HG03442 (cell line): ENCODE measurements around the gene SHISA2.

ENCODE experiments used
- ATAC-seq: cut with Tn5 transposase; IDR thresholded peaks from one replicate; pipeline ENCODE4 v1.9.1; 2021; ENCODE audit warnings: mild to moderate bottlenecking, moderate library complexity; ENCODE audit not compliant: unreplicated experiment

SHISA2 gene

DNA sequence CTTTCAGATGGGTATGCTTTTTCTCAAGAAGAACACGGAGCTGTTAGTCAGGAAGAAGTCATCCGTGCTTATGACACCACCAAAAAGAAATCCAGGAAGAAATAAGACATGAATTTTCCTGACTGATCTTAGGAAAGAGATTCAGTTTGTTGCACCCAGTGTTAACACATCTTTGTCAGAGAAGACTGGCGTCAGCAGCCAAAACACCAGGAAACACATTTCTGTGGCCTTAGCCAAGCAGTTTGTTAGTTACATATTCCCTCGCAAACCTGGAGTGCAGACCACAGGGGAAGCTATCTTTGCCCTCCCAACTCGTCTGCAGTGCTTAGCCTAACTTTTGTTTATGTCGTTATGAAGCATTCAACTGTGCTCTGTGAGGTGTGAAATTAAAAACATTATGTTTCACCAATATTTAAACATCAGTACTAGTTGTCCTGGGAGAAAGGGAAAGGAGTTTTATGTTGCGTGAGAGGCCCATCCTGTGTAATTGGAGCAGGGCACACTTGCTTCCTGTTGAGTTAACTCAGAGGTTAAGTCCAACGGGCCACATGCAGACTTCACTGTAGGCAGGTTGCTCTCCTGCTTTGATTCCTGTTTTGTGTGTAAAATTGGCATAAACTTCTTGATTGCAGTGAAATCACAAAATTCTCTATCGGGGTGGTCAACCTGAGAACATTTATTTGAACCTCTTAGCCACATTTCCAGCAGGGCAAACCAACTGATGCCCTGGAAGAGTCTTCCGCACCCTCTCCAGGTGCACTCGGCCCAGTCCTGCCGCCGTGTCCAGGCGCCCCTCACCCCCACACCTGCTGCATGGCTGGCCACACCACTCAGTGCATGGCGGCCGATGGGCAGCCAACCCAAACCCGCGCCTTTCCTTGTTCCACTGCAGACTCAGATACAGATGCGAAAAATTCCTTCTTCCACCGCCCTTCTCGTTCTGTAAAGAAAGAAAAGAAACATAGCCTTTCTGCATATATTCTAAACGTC lies 31.6 kb downstream of the SHISA2 start:
- ATAC-seq: no peak

DNA sequence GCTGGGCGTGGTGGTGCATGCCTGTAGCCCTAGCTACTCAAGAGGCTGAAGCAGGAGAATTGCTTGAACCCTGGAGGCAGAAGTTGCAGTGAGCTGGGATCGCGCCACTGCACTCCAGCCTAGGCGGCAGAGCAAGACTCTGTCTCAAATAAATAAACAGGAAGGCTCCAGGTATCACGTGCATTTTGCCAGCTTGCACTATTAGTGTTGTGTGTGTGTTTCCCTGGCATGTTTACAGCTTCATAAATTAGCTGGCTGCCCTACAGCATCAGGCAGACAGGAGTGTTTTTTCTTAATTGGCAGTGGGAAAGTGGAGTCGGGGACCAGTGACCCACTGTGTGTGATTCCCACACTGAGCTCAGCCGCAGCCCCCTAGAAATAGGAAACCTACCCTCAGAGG lies 32.6 kb downstream of the SHISA2 start:
- ATAC-seq: no peak

DNA sequence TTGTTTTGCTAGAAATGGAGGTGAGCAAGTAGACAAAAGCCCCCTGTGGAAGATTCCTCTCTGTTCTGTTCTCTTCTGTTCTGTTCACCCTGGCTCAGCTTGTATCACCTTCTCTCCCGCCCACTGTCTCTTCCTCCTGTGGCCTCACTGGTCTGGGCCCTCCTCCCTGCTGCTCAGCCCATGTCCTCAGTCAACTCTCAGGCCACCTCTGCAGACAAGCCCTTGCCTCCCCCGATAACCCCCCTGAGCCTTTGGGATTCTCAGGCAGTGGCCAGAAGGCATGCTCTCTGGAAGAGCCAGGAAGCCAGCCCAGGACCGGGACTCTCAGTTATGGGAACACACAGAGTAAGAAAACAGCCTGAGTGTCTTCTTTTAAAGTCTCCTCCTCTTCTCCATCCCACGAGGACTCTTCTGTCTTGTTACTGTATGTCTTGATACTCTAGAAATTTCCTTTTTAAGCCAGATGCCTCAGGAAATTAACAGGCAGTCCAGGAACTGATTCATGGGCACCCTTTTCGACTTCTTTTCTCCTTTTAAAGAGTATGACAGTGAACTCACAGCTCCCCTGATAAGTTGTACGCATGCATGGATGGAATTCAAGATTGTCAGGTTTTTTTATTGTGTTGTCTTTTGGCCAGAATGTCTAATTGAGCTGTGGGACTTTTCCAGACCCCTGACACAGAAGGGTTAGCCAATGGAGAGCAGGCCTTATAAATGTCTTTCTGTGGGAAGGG lies 33.7 kb downstream of the SHISA2 start:
- no peak for ATAC-seq

DNA sequence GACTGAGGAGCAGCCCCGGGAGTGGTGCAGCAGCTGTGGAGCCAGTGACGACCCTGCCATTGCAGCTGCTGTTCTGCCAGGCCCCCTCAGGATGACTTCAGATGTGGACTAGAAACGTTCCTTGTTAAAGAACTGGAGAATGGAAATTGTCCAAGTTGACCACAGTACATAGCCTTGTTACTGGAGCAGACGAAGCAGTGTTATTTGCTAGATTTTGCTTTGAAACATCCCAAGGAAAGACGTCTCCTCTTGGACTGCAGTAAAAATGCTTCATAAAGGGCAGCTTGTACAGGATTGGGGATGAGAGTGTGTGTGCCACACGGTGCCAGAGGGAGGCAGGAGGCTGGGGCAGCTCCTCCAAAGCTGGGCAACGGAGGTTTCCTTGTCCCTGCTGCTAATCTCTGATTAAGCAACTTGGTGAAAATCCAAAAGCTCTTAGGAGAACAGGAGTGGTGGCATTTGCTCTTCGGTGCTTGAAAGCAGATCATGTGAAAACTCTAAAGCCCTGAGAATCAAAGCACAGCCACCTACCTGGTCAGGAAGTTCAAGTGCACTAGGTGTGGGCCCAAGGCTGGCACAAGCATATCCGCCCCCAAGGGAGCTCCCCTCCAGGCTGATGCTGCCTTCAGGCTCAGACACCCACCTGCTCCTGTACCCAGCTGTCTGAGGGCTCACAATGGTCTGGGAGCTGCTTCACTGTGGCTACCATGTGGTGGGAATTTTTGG lies 34.5 kb downstream of the SHISA2 start:
- ATAC-seq: no peak

DNA sequence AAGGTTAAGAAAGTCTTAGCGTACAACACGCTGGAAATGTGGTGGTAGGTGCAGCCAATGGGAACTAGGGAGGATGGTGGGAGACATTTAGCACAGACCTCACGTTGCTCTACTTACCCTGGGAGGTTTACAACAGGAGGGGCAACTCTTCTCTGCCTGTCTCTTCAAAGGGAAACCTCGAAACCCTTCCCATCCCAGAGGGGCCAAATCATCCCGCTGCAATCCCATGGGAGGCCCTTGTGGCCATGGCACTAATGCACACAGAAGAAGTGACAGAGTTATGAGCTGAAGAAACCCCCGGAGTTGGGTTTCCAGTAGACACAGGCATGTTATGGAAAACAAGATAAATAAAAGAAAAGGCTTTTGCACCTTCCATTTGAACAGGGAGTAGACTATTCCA lies 35.6 kb downstream of the SHISA2 start:
- no peak for ATAC-seq

DNA sequence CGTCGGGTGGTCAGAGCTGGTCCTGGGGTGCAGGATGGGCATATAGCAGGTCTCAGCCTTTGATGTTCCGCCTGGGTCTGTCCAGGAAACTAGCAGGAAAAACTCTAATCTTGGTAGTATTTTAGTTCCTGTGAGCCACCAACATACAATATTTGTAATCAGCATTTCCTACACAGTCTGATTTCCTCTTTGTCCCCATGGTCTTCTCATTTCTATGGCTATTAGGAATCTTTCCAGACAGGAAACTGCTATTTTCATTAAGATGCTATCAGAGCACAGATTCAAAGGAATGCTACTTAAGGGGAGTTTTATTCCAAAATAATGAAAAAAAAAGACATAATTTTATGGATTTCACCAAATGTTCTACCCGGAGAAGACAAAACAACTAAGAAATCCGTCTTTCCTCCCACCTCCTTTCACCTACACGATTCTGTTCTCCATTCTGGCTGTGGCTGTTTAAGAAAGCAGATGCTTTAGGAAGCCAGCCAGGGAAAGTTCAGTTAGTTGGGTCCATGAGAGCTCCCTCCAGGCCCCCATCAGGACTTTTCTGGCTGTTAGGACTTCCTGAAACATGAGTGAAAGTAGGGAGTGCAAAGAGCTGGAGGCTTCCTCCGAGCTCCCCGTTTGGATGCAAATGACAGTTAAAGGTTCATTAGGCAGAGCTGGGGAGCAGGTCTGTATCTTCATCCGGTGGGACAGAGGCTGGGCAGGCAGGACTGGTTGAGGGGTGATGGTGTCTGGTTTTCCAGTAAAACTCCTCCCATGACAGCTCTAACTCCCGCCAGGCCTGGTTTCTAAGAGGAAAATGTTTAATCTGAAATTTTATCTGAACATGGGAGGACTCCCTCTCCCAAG lies 36.3 kb downstream of the SHISA2 start:
- no peak for ATAC-seq

DNA sequence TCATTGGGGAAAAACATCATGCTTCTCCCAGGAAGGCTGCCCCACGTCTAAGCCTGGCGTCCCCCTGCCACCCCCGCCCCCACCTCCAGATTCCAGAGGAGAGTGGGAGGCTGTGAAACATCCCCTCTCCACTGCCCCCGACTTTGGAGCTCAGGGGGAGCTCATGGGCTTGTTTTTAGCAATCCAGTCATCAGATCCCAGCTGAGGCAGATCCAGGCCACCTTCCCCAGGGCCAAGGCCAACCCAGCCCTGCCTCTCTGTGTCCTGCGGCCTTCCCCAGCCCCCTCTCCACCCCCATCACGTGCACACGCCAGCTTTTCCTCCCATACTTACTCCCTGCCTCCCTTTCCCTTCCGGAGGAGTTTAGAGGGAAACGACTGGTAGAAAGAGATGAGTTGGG lies 38.8 kb downstream of the SHISA2 start:
- ATAC-seq: no peak

DNA sequence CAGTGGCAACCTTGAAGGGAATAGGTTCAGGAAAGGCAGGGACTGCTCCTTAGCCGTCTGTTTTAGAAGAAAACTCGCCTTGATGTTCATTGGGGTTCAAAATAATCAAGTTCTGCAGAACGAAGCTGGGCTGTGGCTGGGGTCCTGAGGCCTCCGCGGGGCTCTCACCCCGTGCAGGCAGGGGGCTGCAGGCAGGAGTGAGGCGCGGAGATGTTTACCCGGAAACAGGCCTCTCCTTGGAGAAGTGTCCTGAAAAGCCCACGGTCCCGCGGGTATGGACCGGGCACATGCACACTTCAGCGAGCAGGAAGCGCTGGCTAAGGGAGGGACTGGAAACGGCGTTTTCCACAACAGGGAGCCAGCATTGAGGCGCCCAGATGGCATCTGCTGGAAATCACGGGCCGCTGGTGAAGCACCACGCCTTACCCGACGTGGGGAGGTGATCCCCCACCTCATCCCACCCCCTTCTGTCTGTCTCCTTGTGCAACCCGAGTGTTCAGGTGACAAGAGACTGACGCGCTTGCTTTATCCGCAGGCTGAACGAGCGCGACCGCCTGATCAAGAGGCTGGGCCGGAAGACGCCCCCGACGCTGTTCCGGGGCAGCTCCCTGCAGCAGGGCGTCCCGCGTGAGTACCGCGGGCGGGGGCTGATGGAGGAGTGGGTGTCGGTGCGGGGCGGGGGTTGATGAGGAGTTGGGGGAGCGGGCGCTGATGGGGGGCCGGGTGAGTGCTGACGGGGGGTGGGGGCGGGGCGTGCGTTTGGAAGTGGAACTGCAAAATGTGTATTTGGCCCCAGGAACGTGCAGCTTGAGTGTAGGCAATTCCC lies 39.6 kb downstream of the SHISA2 start:
- ATAC-seq: no peak

DNA sequence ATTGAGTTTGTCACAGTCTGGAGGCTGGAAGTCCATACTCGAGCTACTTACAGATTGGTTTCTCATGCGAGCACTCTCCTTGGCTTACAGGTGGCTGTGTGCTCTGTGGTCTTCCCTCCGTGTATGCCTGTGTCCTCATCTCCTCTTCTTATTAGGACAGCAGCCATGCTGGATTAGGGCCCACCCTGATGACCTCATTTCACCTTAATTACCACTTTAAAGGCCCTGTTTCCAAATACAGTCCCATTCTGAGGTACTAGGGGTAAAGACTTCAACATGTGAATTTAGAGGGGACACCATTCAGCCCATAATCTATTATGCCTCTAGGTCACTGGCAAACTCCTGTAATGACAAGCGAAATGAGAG lies 40.6 kb downstream of the SHISA2 start:
- ATAC-seq: no peak

DNA sequence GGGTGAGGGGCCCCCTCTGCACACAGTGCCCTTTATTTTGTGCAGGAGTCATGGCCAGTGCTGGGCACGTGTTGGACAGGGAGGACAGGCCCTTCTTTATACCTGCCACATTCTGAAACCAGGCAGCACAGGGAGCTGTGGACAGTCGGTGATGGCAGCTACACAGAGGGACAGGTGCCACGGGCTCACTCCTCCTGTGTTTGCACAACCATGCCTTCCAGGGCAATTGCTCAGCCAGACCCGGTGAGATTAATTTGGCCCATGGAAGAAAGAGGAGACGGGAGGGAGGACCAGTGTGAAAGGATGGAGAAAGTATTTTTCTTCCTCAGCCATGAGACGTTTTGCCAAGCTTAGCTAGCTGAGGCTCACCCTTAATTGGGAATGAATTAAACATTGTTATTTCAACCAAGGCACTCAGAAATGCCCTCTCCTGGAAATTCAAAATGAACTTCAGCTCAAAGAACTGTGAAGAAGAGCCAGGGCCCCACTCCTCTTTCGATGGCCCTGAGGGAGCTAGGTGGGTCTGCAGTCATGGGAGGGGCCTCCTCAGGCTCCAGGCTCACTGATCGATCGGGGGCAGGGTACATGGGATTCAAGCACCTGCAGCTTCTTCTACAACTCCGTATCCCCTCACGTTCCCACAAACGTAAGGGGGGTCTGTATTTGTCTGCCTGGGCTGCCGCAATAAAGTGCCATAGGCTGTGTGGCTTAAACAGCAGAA lies 41.2 kb downstream of the SHISA2 start:
- ATAC-seq: no peak

DNA sequence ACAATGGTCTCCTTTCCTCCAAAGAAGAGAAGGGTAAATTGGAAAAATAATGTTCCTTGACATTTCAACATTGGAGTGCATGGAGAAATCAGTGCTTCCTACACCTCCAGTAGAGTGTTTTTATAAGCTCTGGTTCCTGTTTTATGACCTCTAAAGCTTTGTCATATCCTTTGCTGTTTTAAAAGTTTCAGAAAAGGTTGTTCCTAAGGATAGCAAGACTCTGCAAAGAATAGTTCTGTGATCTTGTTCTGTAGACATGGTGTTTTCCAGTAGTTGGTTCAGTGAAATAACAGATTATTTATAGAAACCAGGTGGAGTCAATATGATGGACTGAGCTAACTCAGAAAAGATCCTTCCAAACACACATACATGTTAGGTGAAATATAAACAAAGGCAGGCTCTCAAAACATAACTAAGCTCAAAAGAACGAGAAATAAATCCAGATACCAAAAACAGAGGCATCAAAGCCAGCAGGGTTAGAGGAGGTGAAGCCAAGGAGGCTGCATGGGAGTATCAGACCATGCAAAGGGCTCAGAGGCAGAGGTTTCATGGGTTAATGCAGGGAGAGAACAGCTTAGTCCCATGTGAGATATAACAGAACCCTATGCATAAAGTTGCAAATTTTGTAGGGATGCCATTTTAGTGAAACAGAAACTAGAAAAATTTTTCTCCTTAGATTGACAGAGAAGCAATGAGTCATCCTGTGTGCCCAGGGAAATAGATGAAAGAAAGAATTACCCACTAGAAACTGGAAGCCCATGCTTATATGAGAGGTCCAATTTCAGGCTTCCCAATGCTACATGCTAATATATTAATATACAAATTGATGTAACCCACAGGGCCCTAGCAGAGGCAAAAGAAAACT lies 44.3 kb downstream of the SHISA2 start:
- no peak for ATAC-seq
